K562 (cell line): ENCODE measurements around the gene NRTN. TPM values are rescaled to one million over a fixed set of nuclear protein-coding genes. Genes with fewer than 3 reads are reported as not detected.

Experiments used
- ARHGAP35 ChIP-seq: fragments of 450-650 bp; IDR thresholded peaks from 2 replicates; pipeline ENCODE4 v1.6.1; 2018; ENCODE audit not compliant: partially characterized antibody
- BRD4 ChIP-seq: fragments of 200-600 bp; sonication (generic); IDR thresholded peaks from 2 replicates; pipeline ENCODE4 v1.6.1; 2017; ENCODE audit warnings: inconsistent platforms
- CBX1 ChIP-seq: sonication (generic); IDR thresholded peaks from 2 replicates; pipeline ENCODE4 v1.6.1; 2016; ENCODE audit warnings: antibody characterized with exemption, low read depth, mild to moderate bottlenecking
- FOXJ3 ChIP-seq: sonication (generic); formaldehyde crosslinking; IDR thresholded peaks from 2 replicates; pipeline ENCODE4 v1.4.0; 2020; ENCODE audit warnings: mild to moderate bottlenecking, missing genetic modification reagents
- FOXO4 ChIP-seq: fragments of 450-650 bp; formaldehyde crosslinking; IDR thresholded peaks from 2 replicates; pipeline ENCODE4 v1.4.0; 2020; ENCODE audit warnings: mild to moderate bottlenecking, moderate library complexity
- HIVEP1 ChIP-seq: fragments of 250-450 bp; sonication (Bioruptor Pico); IDR thresholded peaks from 2 replicates; pipeline ENCODE4 v1.4.0; 2020; ENCODE audit warnings: mild to moderate bottlenecking
- KHSRP ChIP-seq: fragments of 450-650 bp; IDR thresholded peaks from 2 replicates; pipeline ENCODE4 v1.6.1; 2017
- LEF1 ChIP-seq: fragments of 450-650 bp; IDR thresholded peaks from 2 replicates; pipeline ENCODE4 v1.6.1; 2016; ENCODE audit warnings: mild to moderate bottlenecking
- MLX ChIP-seq, 2 experiments: fragments of 450-650 bp in 1 of 2; sonication (generic) in 1 of 2; formaldehyde crosslinking; conservative IDR thresholded peaks; 2 replicates each; pipeline versions ENCODE4 v1.4.0 to v1.8.1; 2020 to 2022; ENCODE audit warnings: mild to moderate bottlenecking in 1 of 2, missing genetic modification reagents in 1 of 2
- NR2F6 ChIP-seq: fragments of 450-650 bp; formaldehyde crosslinking; IDR thresholded peaks from 2 replicates; pipeline ENCODE4 v1.4.0; 2020; ENCODE audit warnings: mild to moderate bottlenecking
- PHF21A ChIP-seq: fragments of 450-650 bp; IDR thresholded peaks from 2 replicates; pipeline ENCODE4 v1.6.1; 2017; ENCODE audit warnings: low read depth, borderline replicate concordance
- PYGO2 ChIP-seq: fragments of 450-650 bp; IDR thresholded peaks from 2 replicates; pipeline ENCODE4 v1.6.1; 2016; ENCODE audit warnings: mild to moderate bottlenecking, missing genetic modification characterization, moderate library complexity, missing compliant biosample characterization
- RBM39 ChIP-seq: fragments of 200-400 bp; formaldehyde crosslinking; optimal IDR thresholded peaks from 2 replicates; pipeline ENCODE3; 2018; ENCODE audit warnings: low read depth, low read length
- SMAD3 ChIP-seq: fragments of 450-650 bp; formaldehyde crosslinking; conservative IDR thresholded peaks from 2 replicates; pipeline ENCODE4 v1.4.0; 2020; ENCODE audit warnings: mild to moderate bottlenecking
- TAL1 ChIP-seq: fragments of 450-650 bp; IDR thresholded peaks from 2 replicates; pipeline ENCODE4 v1.6.1; 2016; ENCODE audit warnings: mild to moderate bottlenecking
- THAP7 ChIP-seq: fragments of 250-450 bp; sonication (Bioruptor Pico); IDR thresholded peaks from 2 replicates; pipeline ENCODE4 v1.5.0; 2021
- THRB ChIP-seq: fragments of 450-650 bp; formaldehyde crosslinking; conservative IDR thresholded peaks from 2 replicates; pipeline ENCODE4 v1.4.0; 2022; ENCODE audit warnings: mild to moderate bottlenecking, missing genetic modification characterization
- YBX1 ChIP-seq: fragments of 450-650 bp; IDR thresholded peaks from 2 replicates; pipeline ENCODE4 v1.7.1; 2016; ENCODE audit warnings: mild to moderate bottlenecking
- ZBTB9 ChIP-seq: fragments of 450-650 bp; formaldehyde crosslinking; IDR thresholded peaks from 2 replicates; pipeline ENCODE4 v1.4.0; 2020; ENCODE audit warnings: mild to moderate bottlenecking, moderate library complexity
- ZNF324 ChIP-seq: fragments of 250-450 bp; sonication (Bioruptor Pico); IDR thresholded peaks from 2 replicates; pipeline ENCODE4 v1.4.0; 2020; ENCODE audit warnings: mild to moderate bottlenecking
- ZNF408 ChIP-seq: fragments of 250-450 bp; sonication (Bioruptor Pico); IDR thresholded peaks from 2 replicates; pipeline ENCODE4 v1.4.0; 2020; ENCODE audit warnings: low read depth, mild to moderate bottlenecking, moderate library complexity
- ZNF586 ChIP-seq: fragments of 450-650 bp; formaldehyde crosslinking; conservative IDR thresholded peaks from 2 replicates; pipeline ENCODE4 v1.4.0; 2020; ENCODE audit warnings: mild to moderate bottlenecking, moderate library complexity
- ZNF764 ChIP-seq: fragments of 250-450 bp; sonication (Bioruptor Pico); IDR thresholded peaks from 2 replicates; pipeline ENCODE4 v1.4.0; 2020; ENCODE audit warnings: low read depth, mild to moderate bottlenecking, moderate library complexity
- polyA plus RNA-seq, 8 experiments: library from polyadenylated mRNA; depleted of rRNA in 4 of 8; stranded (reverse) in 5 of 8; unstranded in 3 of 8; fragments of >200 nt; fragmentation: Nextera tagmentation in 2 of 8; fragmentation: Illumina TruSeq in 1 of 8; extraction: Ambion mirVana in 2 of 8; extraction: Trizol in 1 of 8; gene quantifications; 2 replicates each; pipeline versions ENCODE4 v1.2.1 to v1.2.3, GENCODE V29; 2011 to 2014; ENCODE audit warnings: inconsistent platforms in 1 of 8, missing spikeins in 1 of 8
- total RNA-seq, 7 experiments: library from RNA; depleted of rRNA in 6 of 7; stranded (reverse); fragments of >200 nt in 6 of 7; fragmentation: Illumina TruSeq in 2 of 7; extraction: Trizol in 2 of 7; gene quantifications; 2 replicates each; pipeline versions ENCODE4 v1.2.1 to v1.2.3, GENCODE V29; 2011 to 2021; ENCODE audit warnings: low replicate concordance in 1 of 7

The NRTN gene
- total and polyA plus RNA-seq, 9 of the 15 experiments (the other 6 are each of a cell fraction or from before 2014, with no cell fraction given) = 0.62 to 8.1 (median 1.6) TPM; not detected in 2

GRCh38 chr19:5799247-5800241 lies 5.3 kb upstream of the NRTN start (continued):
- TF ChIP-seq MLX (CRISPR knock-in tag; conservative IDR thresholded peaks at IDR 0.05) (0 out of 4 replicates have a peak, but pooled peaks of 1 of the 2 experiments have one; percentile 18), ZNF586 (CRISPR knock-in tag) (no peak), FOXJ3 (CRISPR knock-in tag) (no peak), THRB (CRISPR knock-in tag) (0 out of 2 replicates have a peak, but pooled peaks have one; percentile 63), ZNF324 (no peak), SMAD3 (CRISPR knock-in tag) (peak; percentile 86; the same call in 1 of the 2 replicates), FOXO4 (CRISPR knock-in tag) (no peak), THAP7 (CRISPR knock-in tag) (no peak), KHSRP (peak; percentile 61; the same call in 1 of the 2 replicates), ZNF764 (no peak), LEF1 (peak; percentile 88), HIVEP1 (CRISPR knock-in tag) (peak; percentile 61; the same call in 1 of the 2 replicates), ZNF408 (CRISPR knock-in tag) (no peak), PYGO2 (tag) (no peak), ARHGAP35 (peak; percentile 78), PHF21A (0 out of 2 replicates have a peak, but pooled peaks have one; percentile 11), BRD4 (no peak), CBX1 (0 out of 2 replicates have a peak, but pooled peaks have one; percentile 27), YBX1 (no peak), ZBTB9 (CRISPR knock-in tag) (peak; percentile 96), NR2F6 (CRISPR knock-in tag) (no peak), TAL1 (peak; percentile 98), RBM39 (no peak)
